H1 (cell line): Measurements from ENCODE around the gene TCN2. TPM values are rescaled to one million over a fixed set of nuclear protein-coding genes. Genes with fewer than 3 reads are reported as not detected.

ENCODE experiments used
- CTCF ChIA-PET: fragments of 300-600 bp; sonication (Branson Sonifier 250); formaldehyde crosslinking; loops from one replicate; lab custom pipeline; 2021; ENCODE audit not compliant: partially characterized antibody; lab: Charles Lee
- POLR2A ChIA-PET: fragments of 300-600 bp; sonication (Branson Sonifier 250); formaldehyde crosslinking; loops from one replicate; lab custom pipeline; 2021; ENCODE audit warnings: inconsistent platforms; ENCODE audit not compliant: partially characterized antibody; lab: Charles Lee
- DNase-seq, 2 experiments: peaks; one replicate each; pipeline versions ENCODE4 v3.0.0 to v3.0.0-alpha.2; 2010 to 2022; ENCODE audit warnings: low spot score in 2 of 2, low read depth in 1 of 2, mixed read lengths in 1 of 2
- FAIRE-seq: peaks from 2 replicates; lab custom pipeline; 2011; peaks lifted over from hg19 to GRCh38; lab: Jason Lieb, UNC
- H2AFZ ChIP-seq: 2 replicates; pipeline ENCODE4 v1.8.1; 2012; ENCODE audit warnings: low read length, inconsistent platforms
- H2AK5ac ChIP-seq: 2 replicates; pipeline ENCODE4 v1.6.1; 2013; ENCODE audit warnings: low read depth, low read length
- H2BK120ac ChIP-seq: replicated peaks from 2 replicates; pipeline ENCODE3; 2013; ENCODE audit warnings: low read depth, low read length, inconsistent platforms
- H2BK12ac ChIP-seq: 2 replicates; pipeline ENCODE4 v1.6.1; 2013; ENCODE audit warnings: low read depth, low read length
- H2BK15ac ChIP-seq: 2 replicates; pipeline ENCODE4 v1.6.1; 2013; ENCODE audit warnings: low read length
- H2BK20ac ChIP-seq: 2 replicates; pipeline ENCODE4 v1.6.1; 2013; ENCODE audit warnings: low read length
- H2BK5ac ChIP-seq: 2 replicates; pipeline ENCODE4 v1.6.1; 2013; ENCODE audit warnings: low read depth, low read length
- H3K14ac ChIP-seq: 2 replicates; pipeline ENCODE4 v1.6.1; 2013; ENCODE audit warnings: inconsistent platforms; ENCODE audit not compliant: insufficient read length
- H3K18ac ChIP-seq: 2 replicates; pipeline ENCODE4 v1.6.1; 2013; ENCODE audit warnings: low read length; ENCODE audit errors: extremely low read depth
- H3K23ac ChIP-seq: 2 replicates; pipeline ENCODE4 v1.6.1; 2013; ENCODE audit warnings: inconsistent platforms; ENCODE audit not compliant: insufficient read length
- H3K23me2 ChIP-seq: 2 replicates; pipeline ENCODE4 v1.6.1; 2013; ENCODE audit warnings: low read depth, low read length
- H3K27ac ChIP-seq: 2 replicates; pipeline ENCODE4 v1.6.1; 2011; ENCODE audit warnings: low read depth, low read length, inconsistent platforms
- H3K27me3 ChIP-seq, 4 experiments: replicated peaks in 1 of 4; 1 replicate in 1 of 4; 2 replicates in 3 of 4; pipeline versions ENCODE4 v1.6.1 to v1.8.1; 2011 to 2013; ENCODE audit warnings: low read length in 3 of 4, mild to moderate bottlenecking in 3 of 4, inconsistent platforms in 2 of 4, mixed read lengths in 2 of 4, moderate library complexity in 1 of 4; ENCODE audit not compliant: control insufficient read depth in 3 of 4, insufficient read depth in 3 of 4; ENCODE audit errors: extremely low read depth in 1 of 4
- H3K36me3 ChIP-seq, 4 experiments: 2 replicates each; pipeline versions ENCODE4 v1.6.1 to v1.8.1; 2011 to 2013; ENCODE audit warnings: mild to moderate bottlenecking in 4 of 4, low read length in 3 of 4, moderate library complexity in 2 of 4, control low read depth in 1 of 4, inconsistent platforms in 1 of 4; ENCODE audit not compliant: insufficient read depth in 4 of 4, control insufficient read depth in 2 of 4
- H3K4ac ChIP-seq: replicated peaks from 2 replicates; pipeline ENCODE3; 2013; ENCODE audit warnings: low read length, low read depth, mixed read lengths, inconsistent platforms; ENCODE audit not compliant: insufficient read length
- H3K4me1 ChIP-seq, 4 experiments: replicated peaks in 1 of 4; 1 replicate in 1 of 4; 2 replicates in 3 of 4; pipeline versions ENCODE4 v1.6.1 to v1.8.1; 2011 to 2013; ENCODE audit warnings: low read length in 3 of 4, inconsistent platforms in 2 of 4, mixed read lengths in 1 of 4; ENCODE audit not compliant: insufficient read depth in 4 of 4, control insufficient read depth in 3 of 4
- H3K4me2 ChIP-seq, 2 experiments: 2 replicates each; pipeline versions ENCODE4 v1.6.1 to v1.8.1; 2011 to 2013; ENCODE audit warnings: low read depth in 2 of 2, low read length in 2 of 2, control low read depth in 1 of 2, inconsistent platforms in 1 of 2, mild to moderate bottlenecking in 1 of 2; ENCODE audit not compliant: insufficient read depth in 1 of 2
- H3K4me3 ChIP-seq, 4 experiments: fragments of 200-600, 300-600 bp in 1 of 4; sonication (generic), shearing (Covaris generic), sonication (Bioruptor Twin) in 1 of 4; 2 replicates each; pipeline versions ENCODE4 v1.5.1 to v1.8.1; 2011 to 2016; ENCODE audit warnings: low read length in 4 of 4, low read depth in 3 of 4, control low read depth in 2 of 4, inconsistent platforms in 2 of 4, mild to moderate bottlenecking in 2 of 4, mixed read lengths in 1 of 4, moderate library complexity in 1 of 4; ENCODE audit not compliant: insufficient read depth in 2 of 4; ENCODE audit errors: extremely low read depth in 1 of 4
- H3K56ac ChIP-seq: replicated peaks from 2 replicates; pipeline ENCODE3; 2013; ENCODE audit warnings: low read depth, mild to moderate bottlenecking, mixed read lengths, low read length, inconsistent platforms; ENCODE audit not compliant: insufficient read length
- H3K79me1 ChIP-seq: 2 replicates; pipeline ENCODE4 v1.6.1; 2013; ENCODE audit warnings: low read depth, low read length, control low read depth
- H3K79me2 ChIP-seq, 2 experiments: 2 replicates each; pipeline versions ENCODE4 v1.6.1 to v1.8.1; 2012 to 2013; ENCODE audit warnings: low read length in 2 of 2, mild to moderate bottlenecking in 2 of 2, inconsistent platforms in 1 of 2; ENCODE audit not compliant: insufficient read depth in 2 of 2, control insufficient read depth in 1 of 2
- H3K9ac ChIP-seq, 4 experiments: replicated peaks in 1 of 4; 1 replicate in 1 of 4; 2 replicates in 3 of 4; pipeline versions ENCODE4 v1.6.1 to v1.8.1; 2011 to 2013; ENCODE audit warnings: low read depth in 3 of 4, low read length in 3 of 4, control low read depth in 2 of 4, mild to moderate bottlenecking in 2 of 4, moderate library complexity in 2 of 4, inconsistent platforms in 1 of 4; ENCODE audit errors: extremely low read depth in 1 of 4
- H3K9me3 ChIP-seq, 2 experiments: 2 replicates each; pipeline versions ENCODE4 v1.6.1 to v1.8.1; 2012 to 2013; ENCODE audit warnings: mild to moderate bottlenecking in 2 of 2, moderate library complexity in 2 of 2, control low read depth in 1 of 2, inconsistent platforms in 1 of 2, low read depth in 1 of 2, low read length in 1 of 2, mixed read lengths in 1 of 2; ENCODE audit not compliant: insufficient read depth in 2 of 2
- H4K20me1 ChIP-seq, 2 experiments: replicated peaks in 1 of 2; 2 replicates each; pipeline versions ENCODE3 to v1.8.1; 2011 to 2013; ENCODE audit warnings: inconsistent platforms in 2 of 2, low read length in 2 of 2, mild to moderate bottlenecking in 1 of 2; ENCODE audit not compliant: insufficient read depth in 2 of 2, control insufficient read depth in 1 of 2
- H4K5ac ChIP-seq: 2 replicates; pipeline ENCODE4 v1.6.1; 2013; ENCODE audit warnings: low read length, low read depth, mixed read lengths, inconsistent platforms; ENCODE audit not compliant: insufficient read length
- H4K8ac ChIP-seq: 2 replicates; pipeline ENCODE4 v1.8.0; 2013; ENCODE audit warnings: mild to moderate bottlenecking, moderate library complexity, low read length, inconsistent platforms; ENCODE audit not compliant: insufficient read depth; ENCODE audit errors: extremely low read depth
- H4K91ac ChIP-seq: replicated peaks from 2 replicates; pipeline ENCODE3; 2013; ENCODE audit warnings: low read length, mixed read lengths, inconsistent platforms; ENCODE audit not compliant: insufficient read length
- ATF2 ChIP-seq: IDR thresholded peaks from 2 replicates; pipeline ENCODE4 v1.6.1; 2012; ENCODE audit warnings: low read length, inconsistent platforms
- HDAC6 ChIP-seq: IDR thresholded peaks from one replicate; pipeline ENCODE4 v1.7.1; 2012; ENCODE audit warnings: low read depth, mild to moderate bottlenecking, inconsistent platforms, low read length, moderate library complexity
- KDM5A ChIP-seq: fragments of 200-600 bp; IDR thresholded peaks from 2 replicates; pipeline ENCODE4 v1.7.1; 2012; ENCODE audit warnings: mild to moderate bottlenecking, low read length, inconsistent platforms, mixed read lengths
- RFX5 ChIP-seq: IDR thresholded peaks from 2 replicates; pipeline ENCODE4 v1.6.1; 2011; ENCODE audit warnings: low read depth, low read length, improper control_type of control experiment, borderline replicate concordance
- RXRA ChIP-seq: IDR thresholded peaks from 2 replicates; pipeline ENCODE4 v1.6.1; 2011; ENCODE audit warnings: low read depth, mild to moderate bottlenecking, low read length, moderate library complexity; ENCODE audit not compliant: insufficient read depth
- WGBS, 2 experiments: shearing (Covaris generic) in 1 of 2; methylation state at CpG; one replicate each; pipeline versions ENCODE4 v1.1.6 to v1.1.7; 2013 to 2015; ENCODE audit warnings: low lambda C conversion rate in 2 of 2, mixed read lengths in 2 of 2, inconsistent platforms in 1 of 2, low coverage in 1 of 2, missing lambda C conversion rate in 1 of 2; ENCODE audit not compliant: insufficient replicate concordance in 2 of 2, insufficient coverage in 1 of 2, insufficient read length in 1 of 2; ENCODE audit errors: extremely low coverage in 1 of 2, missing lambda C conversion rate in 1 of 2; 5-methylcytosine and 5-hydroxymethylcytosine counted together
- polyA plus RNA-seq, 7 experiments: library from polyadenylated mRNA; depleted of rRNA in 3 of 7; stranded (reverse) in 5 of 7; unstranded in 2 of 7; fragments of >200 nt in 5 of 7; fragments of 200-250 nt in 2 of 7; gene quantifications; 1 replicate in 5 of 7; 2 replicates in 1 of 7; 4 replicates in 1 of 7; pipeline versions ENCODE4 v1.2.1 to v1.2.3, GENCODE V29; 2011 to 2013; ENCODE audit warnings: missing spikeins in 2 of 7, mixed read lengths in 2 of 7
- total RNA-seq: library from RNA; stranded (reverse); fragmentation: NEBNext Ultra II Directional; extraction: Animal tissue kit (Norgen Biotek cat#: 25700); gene quantifications from 2 replicates; pipeline ENCODE4 v1.2.1, GENCODE V29; 2021

TCN2 gene
- total and polyA plus RNA-seq, 2 of the 8 experiments (the other 6 are each of a cell fraction or from before 2014, with no cell fraction given), result 30.0 to 87.8 TPM

DNA sequence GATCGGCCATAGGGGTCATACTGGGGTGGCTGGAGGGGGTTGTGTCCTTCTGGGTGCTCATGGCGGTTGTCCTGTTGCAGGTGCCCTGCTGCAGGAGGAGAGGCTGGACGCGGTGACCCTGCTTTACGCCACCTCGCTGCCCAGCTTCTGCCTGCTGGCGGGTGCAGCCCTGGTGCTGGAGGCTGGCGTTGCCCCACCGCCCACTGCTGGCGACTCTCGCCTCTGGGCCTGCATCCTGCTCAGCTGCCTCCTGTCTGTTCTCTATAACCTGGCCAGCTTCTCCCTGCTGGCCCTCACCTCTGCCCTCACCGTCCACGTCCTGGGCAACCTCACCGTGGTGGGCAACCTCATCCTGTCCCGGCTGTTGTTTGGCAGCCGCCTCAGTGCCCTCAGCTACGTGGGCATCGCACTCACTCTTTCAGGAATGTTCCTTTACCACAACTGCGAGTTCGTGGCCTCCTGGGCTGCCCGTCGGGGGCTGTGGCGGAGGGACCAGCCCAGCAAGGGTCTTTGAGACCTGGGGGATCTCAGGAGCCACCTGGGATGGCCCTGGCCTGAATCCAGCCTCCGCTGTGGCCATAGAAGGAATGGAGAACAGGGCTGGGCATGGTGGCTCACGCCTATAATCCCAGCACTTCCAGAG is 39.7 kb downstream of the TCN2 start:
- DNase-seq, result no peak
- Histone ChIP-seq H2AFZ (no peak overlapping the region), H3K14ac (no peak overlapping the region), H4K8ac (peak overlapping the region; percentile 83), H3K79me2 (no peaks in the 10 kb centered on the region), H3K36me3 (no peaks in the 10 kb centered on the region), H2BK20ac (no peak overlapping the region), H2BK120ac (no peak overlapping the region), H3K27me3 (no peaks in the 10 kb centered on the region), H3K4me1 (peaks cover 0 to 4% (median 0%) of the 10 kb centered on the region in 4 experiments; a peak in 2 of 7 replicates), H3K27ac (no peak overlapping the region), H3K23me2 (no peaks in the 10 kb centered on the region), H2BK12ac (no peak overlapping the region), H2BK5ac (no peak overlapping the region), H4K5ac (no peak overlapping the region), H2AK5ac (no peak overlapping the region), H3K9me3 (no peaks in the 10 kb centered on the region)
- no peak for FAIRE-seq
- WGBS, 2 experiments, result 93% methylated on average over 22 of the region's 25 CpGs; no CpG with 5 or more reads in 1 of the 2 experiments
- POLR2A ChIA-PET, result no interaction called here
- TF ChIP-seq RXRA, result no peak
- no peak for TF ChIP-seq KDM5A
- TF ChIP-seq RFX5, result no peak
- TF ChIP-seq HDAC6, result no peak
- TF ChIP-seq ATF2, result no peak
- TF ChIP-seq, all 59 proteins: peak for 0
- no peak overlapping the region for H3K23ac ChIP-seq
- H3K79me1 ChIP-seq, result no peaks in the 10 kb centered on the region
- no peak overlapping the region for H3K56ac ChIP-seq
- CTCF ChIA-PET, result interaction anchor here (1.1 to 10.5 kb wide), 2 partner anchors 12 to 48 kb away, joined by 4 to 74 read pairs; partner anchors contain the start of genes OSBP2 and SLC35E4
- H3K4ac ChIP-seq, result peak overlapping the region; percentile 85
- H3K4me3 ChIP-seq, result no peak overlapping the region
- H3K18ac ChIP-seq, result no peak overlapping the region
- no peak overlapping the region for H4K91ac ChIP-seq
- H3K9ac ChIP-seq, result no peak overlapping the region
- H2BK15ac ChIP-seq, result no peak overlapping the region
- peaks cover 0 to 4% of the 10 kb centered on the region in 2 experiments for H4K20me1 ChIP-seq
- H3K4me2 ChIP-seq, result no peak overlapping the region
